HG03469 (cell line): Measurements from ENCODE around the gene TLL2.

ENCODE experiments used
- ATAC-seq: cut with Tn5 transposase; IDR thresholded peaks from one replicate; pipeline ENCODE4 v1.9.1; 2021; ENCODE audit warnings: mild to moderate bottlenecking, moderate library complexity, moderate number of reproducible peaks; ENCODE audit not compliant: unreplicated experiment

TLL2 gene

DNA sequence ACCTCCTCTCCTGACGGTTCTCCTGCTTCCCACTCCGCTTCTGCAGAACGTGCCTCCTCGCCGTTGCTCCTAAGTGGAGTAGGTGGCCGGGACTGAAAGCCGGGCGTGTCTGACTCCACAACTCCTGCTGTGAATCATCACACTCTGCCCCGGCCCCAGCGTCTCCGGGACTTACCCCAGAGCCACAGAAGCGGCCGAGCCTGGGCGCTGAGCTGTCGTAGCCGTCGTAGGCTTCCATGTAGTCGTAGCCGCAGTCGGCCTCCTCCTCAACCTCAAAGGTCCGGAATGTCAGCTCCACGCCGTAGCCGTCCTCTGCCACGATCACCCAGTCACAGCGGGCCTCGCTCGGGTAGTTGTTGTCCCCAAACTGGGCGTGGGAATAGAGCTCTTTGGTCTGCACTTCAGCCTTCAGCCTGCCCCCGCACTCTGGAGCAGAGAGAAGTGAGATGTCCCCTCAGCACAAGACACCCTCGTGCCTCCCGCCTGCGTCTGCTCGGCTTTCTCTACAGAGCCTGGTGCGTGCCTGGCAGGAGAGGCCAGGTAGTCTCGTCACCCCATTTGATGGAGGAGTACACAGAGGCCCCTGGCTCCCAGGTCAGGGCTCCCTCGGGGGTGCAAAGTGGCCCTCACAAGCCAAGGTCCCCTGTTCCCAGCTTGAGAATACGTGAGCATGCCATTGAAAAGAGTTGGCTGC lies 143.7 kb downstream of the TLL2 start:
- no peak for ATAC-seq

DNA sequence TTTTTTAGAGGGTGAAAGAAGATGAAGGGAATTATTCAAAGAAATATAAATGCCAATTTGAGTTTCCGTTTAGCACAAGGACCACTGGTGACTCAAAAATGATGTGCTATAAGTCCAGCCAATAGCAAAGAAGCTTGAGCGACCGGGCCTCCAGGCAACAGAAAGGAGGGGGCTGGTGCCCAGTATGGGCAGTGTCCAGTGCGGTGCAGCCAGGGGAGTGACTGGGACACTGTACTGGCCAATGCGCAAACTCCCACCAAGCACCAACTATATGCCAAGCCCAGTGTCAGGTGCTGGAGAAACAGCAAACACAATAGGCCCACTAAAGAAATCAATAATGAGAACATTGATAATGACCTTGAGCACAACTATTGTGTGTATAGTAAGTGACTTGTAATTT lies 144.8 kb downstream of the TLL2 start:
- ATAC-seq = no peak

GRCh38 chr10:96367470-96367869 lies 146.3 kb downstream of the TLL2 start:
- ATAC-seq = no peak

- no peak for ATAC-seq
These were observed 147.2 kb downstream of the TLL2 start for GRCh38 chr10:96366508-96366907.

DNA sequence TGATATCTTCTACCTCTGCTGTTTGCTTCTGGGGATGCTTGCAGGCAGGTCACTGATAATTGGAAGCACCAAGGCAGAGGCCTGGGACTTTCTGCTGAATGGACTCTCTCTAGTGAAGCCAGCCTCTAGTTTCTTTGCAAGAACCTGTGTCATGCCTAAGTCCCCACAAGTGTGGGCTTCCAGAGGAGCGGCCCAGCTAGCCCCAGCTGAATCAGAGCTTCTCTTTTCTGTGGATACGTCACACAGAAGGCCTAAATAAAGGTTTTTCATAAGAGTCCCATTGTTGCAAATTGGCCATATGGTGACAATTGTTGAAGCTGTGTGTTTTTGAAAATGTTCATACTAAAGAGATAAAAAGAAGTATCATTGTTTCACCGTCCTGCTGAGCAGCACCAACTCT lies 148.2 kb downstream of the TLL2 start:
- ATAC-seq = no peak

GRCh38 chr10:96360766-96361165 lies 153.0 kb downstream of the TLL2 start:
- ATAC-seq = no peak

- ATAC-seq = no peak
These were observed 153.4 kb downstream of the TLL2 start for GRCh38 chr10:96360331-96360730.

- no peak for ATAC-seq
These were observed 154.1 kb downstream of the TLL2 start for GRCh38 chr10:96359616-96360015.

- ATAC-seq = no peak
These were observed 154.7 kb downstream of the TLL2 start, which contains the start of gene OPALIN for GRCh38 chr10:96358851-96359540. Gene OPALIN, minus strand, starts transcription at chr10:96359002. Its CDS starts 106 bp downstream, at chr10:96358896.

- no peak for ATAC-seq
These were observed 156.6 kb downstream of the TLL2 start for GRCh38 chr10:96357038-96357620.

DNA sequence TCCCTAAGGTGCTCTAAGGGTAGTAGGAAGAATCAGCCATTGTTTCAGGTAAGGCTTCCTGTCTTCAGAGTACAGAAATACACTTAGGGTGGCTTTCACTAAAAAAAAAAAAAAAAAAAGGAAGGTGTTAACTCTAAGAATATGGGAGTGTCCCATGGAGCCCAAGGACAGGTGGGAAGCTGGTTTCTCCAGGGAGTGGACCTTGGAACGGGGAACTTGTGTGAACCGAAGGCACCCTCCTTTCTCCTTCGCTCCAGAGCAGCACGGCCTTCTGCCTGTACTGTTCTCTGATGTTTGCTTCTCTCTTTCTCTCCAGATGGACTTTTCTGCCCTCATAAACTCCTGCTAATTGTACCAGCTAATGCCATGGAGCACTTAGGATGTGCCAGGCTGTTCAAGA lies 161.1 kb downstream of the TLL2 start:
- ATAC-seq = no peak

GRCh38 chr10:96352027-96352426 lies 161.7 kb downstream of the TLL2 start:
- no peak for ATAC-seq

DNA sequence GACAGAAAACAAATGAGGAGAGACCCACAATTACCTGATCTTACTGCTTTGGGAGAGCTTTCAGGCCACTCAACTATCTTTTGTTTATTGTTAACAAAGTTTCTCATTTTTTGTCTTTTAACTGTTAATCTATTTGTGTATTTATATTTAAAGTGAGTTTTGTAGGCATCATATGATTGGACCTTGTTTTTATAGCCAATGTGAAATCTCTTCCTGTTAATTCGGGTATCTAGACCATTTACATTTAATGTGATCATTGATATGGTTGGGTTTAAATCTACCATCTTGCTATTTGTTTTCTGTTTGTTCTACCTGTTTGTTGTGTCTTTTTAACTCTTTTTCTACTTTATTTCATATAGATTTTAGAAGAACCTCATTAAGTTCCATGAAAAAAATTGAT lies 167.4 kb downstream of the TLL2 start:
- no peak for ATAC-seq

GRCh38 chr10:96345222-96345621 lies 168.5 kb downstream of the TLL2 start:
- ATAC-seq = no peak

DNA sequence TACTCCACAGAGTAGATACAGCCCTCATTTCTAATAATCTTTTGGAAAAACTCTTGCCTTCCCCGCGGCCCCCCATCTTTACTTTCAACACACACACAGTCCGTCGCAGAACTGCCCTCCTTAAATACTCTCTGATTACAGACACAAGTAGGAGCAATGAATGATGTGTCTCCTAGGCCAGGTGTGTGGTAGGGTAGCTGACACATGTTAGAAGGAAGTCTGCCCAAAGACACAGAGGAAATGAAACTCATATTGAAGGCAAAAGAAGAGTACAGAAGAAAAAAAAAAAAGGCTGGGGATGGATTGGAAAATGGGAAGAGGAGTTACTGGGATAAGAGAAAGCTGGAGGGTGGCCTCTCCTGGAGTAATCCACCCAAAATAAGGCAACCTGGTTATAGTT lies 169.5 kb downstream of the TLL2 start:
- ATAC-seq = no peak

DNA sequence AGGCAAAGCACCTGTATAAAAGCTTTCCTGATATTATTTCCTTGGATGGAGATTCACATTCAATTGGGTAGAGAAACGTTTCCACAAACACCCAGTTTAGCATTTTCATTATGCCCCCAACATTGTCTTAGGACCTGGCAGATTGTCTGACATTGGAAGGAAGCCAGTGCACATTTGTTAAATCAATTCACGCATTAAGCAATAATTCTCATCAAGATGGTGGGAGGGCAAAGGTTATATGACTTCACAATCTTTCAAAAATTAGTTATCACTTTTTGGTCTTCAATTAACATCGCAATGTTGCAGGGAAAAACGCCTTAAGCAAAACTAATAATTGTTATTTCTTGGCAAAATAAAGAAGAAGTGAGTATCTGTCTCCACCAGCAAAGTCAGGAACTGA lies 171.3 kb downstream of the TLL2 start:
- no peak for ATAC-seq

DNA sequence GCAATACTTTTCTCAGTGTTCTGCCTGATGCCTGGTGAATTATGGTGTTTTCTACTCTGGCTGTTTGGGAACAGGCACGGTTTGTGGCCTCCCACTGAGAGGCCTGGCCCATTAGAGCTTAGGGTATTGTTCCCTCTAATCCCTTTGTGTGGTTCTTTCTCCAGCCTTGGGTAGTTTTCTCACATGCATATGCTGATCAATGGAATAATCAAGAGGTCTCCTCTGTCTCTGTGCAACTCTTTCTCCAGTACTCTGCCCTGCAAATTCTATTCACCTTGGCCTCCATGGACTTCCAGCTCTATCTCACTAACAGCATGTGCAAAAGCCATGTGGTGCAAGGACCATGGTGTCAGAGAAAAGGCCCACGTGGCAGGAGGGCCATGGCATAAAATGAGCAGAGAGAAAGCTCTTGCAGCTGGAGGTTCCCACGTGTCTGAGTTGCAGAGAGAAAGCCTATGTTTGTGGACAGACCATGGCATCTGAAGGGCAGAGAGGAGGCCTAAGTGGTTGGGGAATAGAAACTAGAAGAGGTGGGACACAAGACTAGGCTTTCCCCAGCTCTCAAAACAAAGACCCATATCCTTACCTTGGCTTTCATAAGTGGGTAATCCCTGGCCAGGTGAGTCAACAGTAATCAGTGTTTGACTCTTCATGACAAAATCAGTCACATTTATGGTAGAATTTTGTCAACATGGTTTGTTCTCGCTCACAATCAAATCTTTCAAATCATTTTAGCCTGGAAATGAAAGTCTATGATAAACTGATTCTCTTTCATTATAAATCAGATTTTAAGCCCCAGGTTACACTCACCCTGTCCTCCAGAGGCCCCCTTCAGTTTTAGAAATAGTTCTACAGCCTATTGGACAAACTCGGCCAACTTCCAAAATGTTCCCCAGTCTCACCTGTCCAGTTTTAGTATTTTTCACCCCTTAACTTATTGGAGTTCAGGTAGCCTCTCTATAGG lies 172.2 kb downstream of the TLL2 start:
- no peak for ATAC-seq

- ATAC-seq = peak; percentile 58
These were observed 173.5 kb downstream of the TLL2 start for GRCh38 chr10:96339956-96340904.

DNA sequence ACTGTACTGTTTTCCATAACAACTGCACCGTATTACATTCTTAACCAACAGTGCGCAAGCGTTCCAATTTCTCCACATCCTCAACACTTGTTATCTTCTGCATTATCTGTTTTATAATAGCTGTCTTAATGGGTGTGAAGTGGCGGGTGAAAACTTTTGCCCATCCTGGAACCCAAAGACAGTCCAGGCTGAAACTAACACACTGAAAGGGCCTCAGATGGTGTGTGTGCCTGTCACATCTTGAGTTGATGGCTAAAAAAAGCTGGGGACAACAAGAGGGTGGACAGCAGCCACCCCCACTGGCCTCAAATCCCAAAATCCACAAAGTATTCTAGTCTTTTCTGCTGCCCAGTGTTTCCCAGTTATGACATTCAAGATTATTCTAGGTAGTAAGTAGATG lies 174.3 kb downstream of the TLL2 start:
- ATAC-seq = no peak
